HEK293 (cell line): Measurements from ENCODE around the gene WDR88.

Experiments
- CTCF ChIA-PET: fragments of 350-600 bp; formaldehyde crosslinking; extraction: SDS; loops from one replicate; lab custom pipeline; 2021; ENCODE audit warnings: antibody characterized with exemption; lab: Yijun Ruan, JAX
- POLR2A ChIA-PET: fragments of 300-600 bp; formaldehyde crosslinking; extraction: SDS; loops from one replicate; lab custom pipeline; 2020; ENCODE audit warnings: antibody characterized with exemption, inconsistent platforms; lab: Yijun Ruan, JAX
- H3K27ac ChIP-seq: fragments of 200-500 bp; sonication (Bioruptor generic); 2 replicates; pipeline ENCODE4 v1.5.1; 2014; ENCODE audit warnings: low read depth, low read length, control low read depth, inconsistent platforms; ENCODE audit errors: extremely low read depth
- H3K36me3 ChIP-seq, 2 experiments: fragments of 200-500 bp in 1 of 2; sonication (Bioruptor generic) in 1 of 2; 1 replicate in 1 of 2; 2 replicates in 1 of 2; pipeline ENCODE4 v1.5.1; 2014 to 2017; ENCODE audit warnings: inconsistent platforms in 2 of 2, low read length in 2 of 2; ENCODE audit not compliant: control insufficient read depth in 2 of 2, insufficient read depth in 1 of 2
- H3K4me1 ChIP-seq: fragments of 200-500 bp; sonication (Bioruptor generic); 2 replicates; pipeline ENCODE4 v1.5.1; 2014; ENCODE audit warnings: mild to moderate bottlenecking, low read length, inconsistent platforms; ENCODE audit not compliant: control insufficient read depth, insufficient read depth
- H3K4me3 ChIP-seq: 2 replicates; pipeline ENCODE4 v1.5.1; 2011; ENCODE audit warnings: low read depth, mild to moderate bottlenecking, control low read depth, low read length, moderate library complexity
- H3K9me3 ChIP-seq: fragments of 200-500 bp; sonication (Bioruptor generic); 2 replicates; pipeline ENCODE4 v1.5.1; 2014; ENCODE audit warnings: low read depth, low read length, inconsistent platforms; ENCODE audit not compliant: control insufficient read depth, insufficient read depth
- CTCF ChIP-seq: fragments of 450-650 bp; formaldehyde crosslinking; IDR thresholded peaks from 2 replicates; pipeline ENCODE4 v1.5.1; 2016; ENCODE audit warnings: missing biosample characterization, missing genetic modification characterization
- GLIS2 ChIP-seq: fragments of 450-650 bp; formaldehyde crosslinking; IDR thresholded peaks from 2 replicates; pipeline ENCODE4 v1.5.1; 2016; ENCODE audit warnings: missing biosample characterization, missing genetic modification characterization
- KLF16 ChIP-seq: fragments of 450-650 bp; formaldehyde crosslinking; IDR thresholded peaks from 2 replicates; pipeline ENCODE4 v1.5.1; 2017; ENCODE audit warnings: missing biosample characterization, missing genetic modification characterization
- OSR2 ChIP-seq: fragments of 450-650 bp; formaldehyde crosslinking; IDR thresholded peaks from 2 replicates; pipeline ENCODE4 v1.5.1; 2016; ENCODE audit warnings: missing biosample characterization, missing genetic modification characterization
- SP7 ChIP-seq: fragments of 450-650 bp; formaldehyde crosslinking; IDR thresholded peaks from 2 replicates; pipeline ENCODE4 v1.5.1; 2016; ENCODE audit warnings: missing biosample characterization, missing genetic modification characterization
- ZBTB20 ChIP-seq: fragments of 450-650 bp; formaldehyde crosslinking; IDR thresholded peaks from 2 replicates; pipeline ENCODE4 v1.5.1; 2016; ENCODE audit warnings: missing biosample characterization, missing genetic modification characterization
- ZBTB44 ChIP-seq: fragments of 450-650 bp; IDR thresholded peaks from 2 replicates; pipeline ENCODE4 v1.5.1; 2018; ENCODE audit warnings: missing biosample characterization, mild to moderate bottlenecking, missing genetic modification characterization
- ZFP3 ChIP-seq: fragments of 450-650 bp; formaldehyde crosslinking; IDR thresholded peaks from 2 replicates; pipeline ENCODE4 v1.5.1; 2016; ENCODE audit warnings: low read depth, missing biosample characterization, missing genetic modification characterization
- ZNF133 ChIP-seq: fragments of 450-650 bp; formaldehyde crosslinking; IDR thresholded peaks from 2 replicates; pipeline ENCODE4 v1.5.1; 2016; ENCODE audit warnings: missing biosample characterization, missing genetic modification characterization
- ZNF2 ChIP-seq: fragments of 450-650 bp; formaldehyde crosslinking; IDR thresholded peaks from 2 replicates; pipeline ENCODE4 v1.5.1; 2016; ENCODE audit warnings: missing biosample characterization, missing genetic modification characterization
- ZNF221 ChIP-seq: fragments of 450-650 bp; formaldehyde crosslinking; IDR thresholded peaks from 2 replicates; pipeline ENCODE4 v1.5.1; 2017; ENCODE audit warnings: missing biosample characterization, missing genetic modification characterization, borderline replicate concordance
- ZNF223 ChIP-seq: fragments of 450-650 bp; formaldehyde crosslinking; IDR thresholded peaks from 2 replicates; pipeline ENCODE4 v1.5.1; 2016; ENCODE audit warnings: missing biosample characterization, missing genetic modification characterization
- ZNF24 ChIP-seq: fragments of 450-650 bp; formaldehyde crosslinking; IDR thresholded peaks from 2 replicates; pipeline ENCODE4 v1.5.1; 2016; ENCODE audit warnings: missing biosample characterization, missing genetic modification characterization
- ZNF280C ChIP-seq: fragments of 450-650 bp; formaldehyde crosslinking; IDR thresholded peaks from 2 replicates; pipeline ENCODE4 v1.5.1; 2016; ENCODE audit warnings: missing biosample characterization, missing genetic modification characterization
- ZNF324 ChIP-seq: fragments of 450-650 bp; formaldehyde crosslinking; IDR thresholded peaks from 2 replicates; pipeline ENCODE4 v1.5.1; 2016; ENCODE audit warnings: missing biosample characterization, missing genetic modification characterization
- ZNF398 ChIP-seq: fragments of 450-650 bp; formaldehyde crosslinking; IDR thresholded peaks from 2 replicates; pipeline ENCODE4 v1.5.1; 2017; ENCODE audit warnings: missing biosample characterization, missing genetic modification characterization
- ZNF449 ChIP-seq: fragments of 450-650 bp; formaldehyde crosslinking; IDR thresholded peaks from 2 replicates; pipeline ENCODE4 v1.5.1; 2017; ENCODE audit warnings: missing biosample characterization, mild to moderate bottlenecking, missing genetic modification characterization, moderate library complexity
- ZNF510 ChIP-seq: fragments of 450-650 bp; formaldehyde crosslinking; IDR thresholded peaks from 2 replicates; pipeline ENCODE4 v1.5.1; 2018; ENCODE audit warnings: mild to moderate bottlenecking, missing genetic modification characterization, missing biosample characterization; ENCODE audit not compliant: insufficient replicate concordance
- ZNF600 ChIP-seq: fragments of 450-650 bp; formaldehyde crosslinking; IDR thresholded peaks from 2 replicates; pipeline ENCODE4 v1.5.1; 2016; ENCODE audit warnings: missing biosample characterization, missing genetic modification characterization
- ZNF76 ChIP-seq: fragments of 450-650 bp; formaldehyde crosslinking; IDR thresholded peaks from 2 replicates; pipeline ENCODE4; 2016; ENCODE audit warnings: low read depth, missing biosample characterization, missing genetic modification characterization, borderline replicate concordance
- ZNF792 ChIP-seq: fragments of 450-650 bp; formaldehyde crosslinking; IDR thresholded peaks from 2 replicates; pipeline ENCODE4 v1.5.1; 2016; ENCODE audit warnings: missing biosample characterization, missing genetic modification characterization

WDR88 gene

GRCh38 chr19:33134571-33135041 is 2.7 kb downstream of the WDR88 start:
- ChIA-PET POLR2A (interaction anchor here (0.6 to 1.3 kb wide), 2 partner anchors 10 to 42 kb away, joined by 3 to 8 read pairs; no protein-coding TSS in a partner anchor), CTCF (interaction anchor here (0.8 to 15.4 kb wide), 4 partner anchors 10 to 158 kb away, joined by 3 to 271 read pairs (median 4); no protein-coding TSS in a partner anchor)
- TF ChIP-seq ZNF280C (tag by site-specific recombination) = no peak
- TF ChIP-seq ZFP3 (tag by site-specific recombination) = no peak
- no peak for TF ChIP-seq ZNF223 (tag by site-specific recombination)
- TF ChIP-seq ZNF324 (tag by site-specific recombination) = no peak
- no peak for TF ChIP-seq ZNF24 (tag by site-specific recombination)
- no peak for TF ChIP-seq ZNF792 (tag by site-specific recombination)
- no peak overlapping the region for H3K27ac ChIP-seq
- no peaks in the 10 kb centered on the region for H3K9me3 ChIP-seq
- H3K36me3 ChIP-seq = peaks cover 10 to 30% of the 10 kb centered on the region in 2 experiments
- no peak overlapping the region for H3K4me3 ChIP-seq
- H3K4me1 ChIP-seq = peaks cover 9% of the 10 kb centered on the region

GRCh38 chr19:33139165-33139564 is 7.3 kb downstream of the WDR88 start:
- ChIA-PET POLR2A (no interaction called here), CTCF (interaction anchor here (0.6 to 7.4 kb wide), 4 partner anchors 13 to 173 kb away, joined by 3 to 91 read pairs (median 15); no protein-coding TSS in a partner anchor)
- Histone ChIP-seq H3K9me3 (no peaks in the 10 kb centered on the region), H3K36me3 (no peaks in the 10 kb centered on the region; a peak in 1 of 3 replicates), H3K4me1 (peaks cover 3% of the 10 kb centered on the region; the same call in 1 of the 2 replicates), H3K27ac (no peak overlapping the region), H3K4me3 (no peak overlapping the region)
- peak; percentile 36; the same call in 1 of the 2 replicates for TF ChIP-seq ZBTB20 (tag by site-specific recombination)
- no peak for TF ChIP-seq ZNF510 (tag by site-specific recombination)
- TF ChIP-seq ZNF600 (tag by site-specific recombination) = 0 out of 2 replicates have a peak, but pooled peaks have one; percentile 17
- TF ChIP-seq ZNF221 (tag by site-specific recombination) = no peak
- no peak for TF ChIP-seq ZNF398 (tag by site-specific recombination)

GRCh38 chr19:33143897-33144405 is 12.0 kb downstream of the WDR88 start:
- H3K36me3 ChIP-seq = no peaks in the 10 kb centered on the region; a peak in 1 of 3 replicates
- TF ChIP-seq ZNF76 (tag by site-specific recombination) (no peak; the same call in 1 of the 2 replicates), ZNF510 (tag by site-specific recombination) (no peak), OSR2 (tag by site-specific recombination) (no peak), ZNF2 (peak; percentile 94), SP7 (peak; percentile 57), ZBTB44 (tag by site-specific recombination) (no peak), KLF16 (tag by site-specific recombination) (no peak), GLIS2 (tag by site-specific recombination) (no peak), ZNF449 (tag by site-specific recombination) (peak; percentile 60), CTCF (tag by site-specific recombination) (peak; percentile 99), ZNF133 (tag by site-specific recombination) (no peak)

More at GRCh38 chr19:33143897-33144405, 12.0 kb downstream of the WDR88 start:
- POLR2A ChIA-PET = interaction anchor here (1.0 to 2.6 kb wide), 2 partner anchors 18 to 33 kb away, joined by 4 to 12 read pairs; no protein-coding TSS in a partner anchor
- Histone ChIP-seq H3K4me1 (peaks cover 3% of the 10 kb centered on the region; the same call in 1 of the 2 replicates), H3K27ac (no peak overlapping the region), H3K4me3 (no peak overlapping the region), H3K9me3 (no peaks in the 10 kb centered on the region; the same call in 1 of the 2 replicates)
- CTCF ChIA-PET = interaction anchor here (0.6 to 6.3 kb wide), 44 partner anchors 8 to 1835 kb away, joined by 3 to 152 read pairs (median 4); partner anchors contain the start of gene WDR88
